Endothelial cell of umbilical vein (primary cell): ENCODE measurements around the gene TPP1. TPM values are rescaled to one million over a fixed set of nuclear protein-coding genes. Genes with fewer than 3 reads are reported as not detected.

Source experiments
- BruUV-seq: library from RNA; stranded (reverse); fragments of 400-500 nt; replicated peaks from 2 replicates; lab custom pipeline; 2021; lab: Mats Ljungman, UMichigan
- CTCF ChIA-PET: fragments of 300-600, 350-600 bp; sonication (Branson Sonifier 250); formaldehyde crosslinking; loops from one replicate; lab custom pipeline; 2021; ENCODE audit warnings: antibody characterized with exemption, inconsistent platforms; lab: Charles Lee
- POLR2A ChIA-PET: fragments of 300-600, 350-600 bp; sonication (Branson Sonifier 250); formaldehyde crosslinking; loops from one replicate; lab custom pipeline; 2021; ENCODE audit warnings: antibody characterized with exemption, inconsistent platforms; lab: Charles Lee
- DNase-seq: peaks from one replicate; pipeline ENCODE4 v3.0.0-alpha.2; 2011; ENCODE audit warnings: low read depth, low spot score
- FAIRE-seq: peaks from 2 replicates; lab custom pipeline; 2011; peaks lifted over from hg19 to GRCh38; lab: Jason Lieb, UNC
- H2AFZ ChIP-seq: 2 replicates; pipeline ENCODE4 v1.6.0; 2012; ENCODE audit warnings: low read depth, low read length, control low read depth, inconsistent platforms
- H3K27ac ChIP-seq: 2 replicates; pipeline ENCODE4 v1.5.1; 2011; ENCODE audit warnings: low read depth, mild to moderate bottlenecking, control low read depth, low read length, moderate library complexity; ENCODE audit not compliant: insufficient read depth
- H3K27me3 ChIP-seq, 2 experiments: 2 replicates each; pipeline versions ENCODE4 v1.6.0 to v1.6.1; 2011; ENCODE audit warnings: low read length in 2 of 2, mixed read lengths in 1 of 2; ENCODE audit not compliant: control insufficient read depth in 2 of 2, insufficient read depth in 2 of 2
- H3K36me3 ChIP-seq, 2 experiments: 2 replicates in 1 of 2; 3 replicates in 1 of 2; pipeline ENCODE4 v1.5.1; 2011; ENCODE audit warnings: low read length in 2 of 2, mild to moderate bottlenecking in 1 of 2, moderate library complexity in 1 of 2; ENCODE audit not compliant: control insufficient read depth in 2 of 2, insufficient read depth in 2 of 2; ENCODE audit errors: extremely low read depth in 1 of 2
- H3K4me1 ChIP-seq: 3 replicates; pipeline ENCODE4 v1.5.1; 2011; ENCODE audit warnings: mild to moderate bottlenecking, low read length; ENCODE audit not compliant: control insufficient read depth, insufficient read depth; ENCODE audit errors: extremely low read depth
- H3K4me2 ChIP-seq: 2 replicates; pipeline ENCODE4 v1.6.1; 2011; ENCODE audit warnings: low read length, control low read depth, mixed read lengths; ENCODE audit not compliant: insufficient read depth
- H3K4me3 ChIP-seq, 3 experiments: fragments of 200-600 bp in 1 of 3; sonication (generic), shearing (Covaris generic) in 1 of 3; replicated peaks in 1 of 3; 2 replicates each; pipeline ENCODE4 v1.5.1; 2011 to 2016; ENCODE audit warnings: control low read depth in 3 of 3, low read length in 3 of 3, mild to moderate bottlenecking in 2 of 3, inconsistent platforms in 1 of 3, low read depth in 1 of 3, moderate library complexity in 1 of 3; ENCODE audit not compliant: insufficient read depth in 1 of 3
- H3K79me2 ChIP-seq: 2 replicates; pipeline ENCODE4 v1.6.0; 2012; ENCODE audit warnings: low read length, inconsistent platforms; ENCODE audit not compliant: control insufficient read depth, insufficient read depth
- H3K9ac ChIP-seq: replicated peaks from 2 replicates; pipeline ENCODE3; 2011; ENCODE audit warnings: low read length, control low read depth; ENCODE audit not compliant: insufficient read depth; ENCODE audit errors: extremely low read depth
- H3K9me1 ChIP-seq: replicated peaks from 3 replicates; pipeline ENCODE4 v1.6.0; 2011; ENCODE audit warnings: mild to moderate bottlenecking, low read length; ENCODE audit not compliant: control insufficient read depth, insufficient read depth; ENCODE audit errors: extremely low read depth
- H3K9me3 ChIP-seq: replicated peaks from 2 replicates; pipeline ENCODE4 v1.5.1; 2012; ENCODE audit warnings: low read length, inconsistent platforms; ENCODE audit not compliant: control insufficient read depth, insufficient read depth
- H4K20me1 ChIP-seq: replicated peaks from 2 replicates; pipeline ENCODE3; 2011; ENCODE audit warnings: mild to moderate bottlenecking, low read length; ENCODE audit not compliant: control insufficient read depth, insufficient read depth; ENCODE audit errors: extremely low read depth
- CTCF ChIP-seq, 2 donors: IDR thresholded peaks; 1 replicate in 1 of 2; 2 replicates in 1 of 2; pipeline ENCODE4 v1.5.1; 2011; ENCODE audit warnings: low read length in 2 of 2, mild to moderate bottlenecking in 2 of 2, moderate library complexity in 2 of 2, control low read depth in 1 of 2, inconsistent platforms in 1 of 2, low read depth in 1 of 2; ENCODE audit not compliant: insufficient read depth in 1 of 2; ENCODE audit errors: extremely low read depth in 1 of 2
- EZH2 ChIP-seq: IDR thresholded peaks from 2 replicates; pipeline ENCODE4 v1.6.1; 2012; ENCODE audit warnings: borderline replicate concordance, low read depth, mild to moderate bottlenecking, moderate library complexity, low read length, inconsistent platforms; ENCODE audit not compliant: severe bottlenecking
- FOS ChIP-seq: IDR thresholded peaks from 2 replicates; pipeline ENCODE4 v1.6.1; 2011; ENCODE audit warnings: mild to moderate bottlenecking, low read length, moderate library complexity, borderline replicate concordance; ENCODE audit not compliant: insufficient read depth
- GATA2 ChIP-seq: IDR thresholded peaks from 2 replicates; pipeline ENCODE4 v1.7.0; 2011; ENCODE audit warnings: low read depth, mild to moderate bottlenecking, moderate library complexity, mixed read lengths, low read length; ENCODE audit not compliant: insufficient read length, insufficient read depth
- JUN ChIP-seq: IDR thresholded peaks from 2 replicates; pipeline ENCODE4 v1.6.1; 2011; ENCODE audit warnings: borderline replicate concordance, low read depth; ENCODE audit not compliant: insufficient read length, insufficient read depth
- MAX ChIP-seq: IDR thresholded peaks from 2 replicates; pipeline ENCODE4 v1.6.1; 2011; ENCODE audit not compliant: insufficient read depth, insufficient read length
- MYC ChIP-seq: IDR thresholded peaks from one replicate; pipeline ENCODE4 v1.6.1; 2011; ENCODE audit warnings: mild to moderate bottlenecking, low read depth, low read length
- POLR2A ChIP-seq: IDR thresholded peaks from 2 replicates; pipeline ENCODE4 v1.6.1; 2012; ENCODE audit warnings: low read depth, mild to moderate bottlenecking, control low read depth, low read length
- POLR2AphosphoS5 ChIP-seq: IDR thresholded peaks from 2 replicates; pipeline ENCODE4 v1.6.1; 2012; ENCODE audit warnings: low read depth, mild to moderate bottlenecking, control low read depth, low read length, moderate library complexity; ENCODE audit not compliant: insufficient read depth
- dilution Hi-C: fragments of 300-500 bp; cut with MboI; formaldehyde crosslinking; loops from one replicate; pipeline ENCODE4 v1.15.0; 2019; ENCODE audit warnings: low sequenced_read_pairs; ENCODE audit not compliant: extremely low pct_ligation_motif_present
- intact Hi-C: fragments of 100-400 bp; cut with micrococcal nuclease; formaldehyde crosslinking; loops from one replicate; pipeline ENCODE4 v1.10.0; 2022
- polyA plus RNA-seq, 4 experiments: library from polyadenylated mRNA; depleted of rRNA in 3 of 4; stranded (reverse) in 3 of 4; unstranded in 1 of 4; fragments of >200 nt; gene quantifications; 2 replicates each; pipeline versions ENCODE4 v1.2.1 to v1.2.3, GENCODE V29; 2011 to 2012; ENCODE audit warnings: missing spikeins in 1 of 4
- total RNA-seq: library from RNA; stranded (reverse); gene quantifications from 2 replicates; pipeline ENCODE4 v1.2.3, GENCODE V29; 2021

The TPP1 gene
- total and polyA plus RNA-seq, 2 donors (not counting 3 experiments of a cell fraction or from before 2014, with no cell fraction given) = 124 to 224 TPM

- FAIRE-seq (no peak), DNase-seq (no peak)
- Histone ChIP-seq H3K27me3 (no peaks in the 10 kb centered on the region), H3K4me3 (no peak overlapping the region), H3K9me1 (no peaks in the 10 kb centered on the region), H3K9ac (no peak overlapping the region), H3K9me3 (no peaks in the 10 kb centered on the region), H3K4me1 (peaks cover 7% of the 10 kb centered on the region), H4K20me1 (no peaks in the 10 kb centered on the region), H2AFZ (no peak overlapping the region), H3K4me2 (no peak overlapping the region), H3K36me3 (no peaks in the 10 kb centered on the region), H3K79me2 (no peaks in the 10 kb centered on the region), H3K27ac (no peak overlapping the region)
- TF ChIP-seq JUN = no peak
- no peak for TF ChIP-seq MAX
- TF ChIP-seq MYC = no peak
- TF ChIP-seq CTCF (IDR thresholded peaks at IDR 0.05; ENCODE audit: extremely low read depth in 1 of 2, insufficient read depth in 1 of 2, low read depth in 1 of 2, low read length in 2 of 2) = no peak
- no peak for TF ChIP-seq EZH2
- TF ChIP-seq FOS = no peak
- TF ChIP-seq POLR2AphosphoS5 = no peak
- no peak for TF ChIP-seq POLR2A
- TF ChIP-seq GATA2 = no peak
- CTCF ChIA-PET = interaction anchor here (1.0 kb wide), 1 partner anchor 129 kb away, joined by 3 read pairs; no protein-coding TSS in a partner anchor
- dilution Hi-C loops = no loop called here
- intact Hi-C loops = no loop called here
- POLR2A ChIA-PET = no interaction called here
- BruUV-seq = no TSS peak
Observed at GRCh38 chr11:6660712-6661111, 41.5 kb upstream of the TPP1 start.
